Lung (tissue), 12 donors: ENCODE data around the gene IZUMO1. TPM values are rescaled to one million over a fixed set of nuclear protein-coding genes. Genes with fewer than 3 reads are reported as not detected.

ENCODE experiments used
- ATAC-seq: fragments of 200-7000 bp; cut with Tn5 transposase; one replicate; pipeline ENCODE4 v1.9.1; 2020; ENCODE audit warnings: moderate number of reproducible peaks; ENCODE audit not compliant: insufficient read depth, low FRiP score
- DNase-seq, 3 donors: peaks; one replicate each; pipeline ENCODE4 v3.0.0-alpha.2; 2013 to 2017
- H3K27ac ChIP-seq, 2 donors: one replicate each; pipeline ENCODE4 v1.5.1; 2013; ENCODE audit warnings: mild to moderate bottlenecking in 2 of 2, moderate library complexity in 2 of 2, control low read depth in 1 of 2, inconsistent platforms in 1 of 2, low read depth in 1 of 2, low read length in 1 of 2
- H3K27me3 ChIP-seq, 3 donors: one replicate each; pipeline ENCODE4 v1.5.1; 2013; ENCODE audit warnings: low read length in 2 of 3; ENCODE audit not compliant: control insufficient read depth in 3 of 3, insufficient read depth in 3 of 3
- H3K36me3 ChIP-seq, 4 donors: one replicate each; pipeline ENCODE4 v1.5.1; 2013; ENCODE audit warnings: low read length in 4 of 4, mild to moderate bottlenecking in 1 of 4, moderate library complexity in 1 of 4; ENCODE audit not compliant: control insufficient read depth in 4 of 4, insufficient read depth in 4 of 4
- H3K4me1 ChIP-seq, 5 donors: one replicate each; pipeline ENCODE4 v1.5.1; 2013; ENCODE audit warnings: low read length in 5 of 5, mild to moderate bottlenecking in 2 of 5, moderate library complexity in 1 of 5; ENCODE audit not compliant: control insufficient read depth in 5 of 5, insufficient read depth in 5 of 5
- H3K4me3 ChIP-seq: one replicate; pipeline ENCODE4 v1.5.1; 2013; ENCODE audit warnings: mild to moderate bottlenecking, control low read depth, moderate library complexity
- H3K9ac ChIP-seq, 2 donors: one replicate each; pipeline ENCODE4 v1.5.1; 2013; ENCODE audit warnings: low read length in 2 of 2, control low read depth in 1 of 2; ENCODE audit not compliant: insufficient read depth in 1 of 2
- H3K9me3 ChIP-seq, 4 donors: one replicate each; pipeline ENCODE4 v1.5.1; 2013; ENCODE audit warnings: low read length in 3 of 4, mild to moderate bottlenecking in 1 of 4, moderate library complexity in 1 of 4; ENCODE audit not compliant: control insufficient read depth in 4 of 4, insufficient read depth in 3 of 4
- WGBS, 2 donors: extraction: QIAGEN DNeasy Blood & Tissue Kit; methylation state at CpG; one replicate each; pipeline ENCODE4 v1.1.7; 2013; 5-methylcytosine and 5-hydroxymethylcytosine counted together
- polyA plus RNA-seq, 2 donors: library from polyadenylated mRNA; stranded (reverse); fragments of 200-250 nt; gene quantifications; one replicate each; pipeline ENCODE4 v1.2.1, GENCODE V29; 2013
- total RNA-seq, 2 donors: library from RNA; depleted of rRNA in 1 of 2; stranded (reverse); fragments of >200 nt in 1 of 2; gene quantifications; one replicate each; pipeline ENCODE4 v1.2.1, GENCODE V29; 2014 to 2021
- TF ChIP-seq, protein P1 (sequence below): IDR thresholded peaks from 2 replicates; pipeline ENCODE4 v1.5.1; 2012; ENCODE audit warnings: mild to moderate bottlenecking; ENCODE audit errors: control extremely low read depth, extremely low read depth
- donor health status: control.
- donor health status: control.
- donor health status: Bipolar disorder and iron deficiency.
- donor health status: healthy.
- donor health status: DM: yes; HTN: yes; CAD: no.

IZUMO1 gene
- total and polyA plus RNA-seq, 4 donors, result 0.97 to 3.1 (median 1.8) TPM

DNA sequence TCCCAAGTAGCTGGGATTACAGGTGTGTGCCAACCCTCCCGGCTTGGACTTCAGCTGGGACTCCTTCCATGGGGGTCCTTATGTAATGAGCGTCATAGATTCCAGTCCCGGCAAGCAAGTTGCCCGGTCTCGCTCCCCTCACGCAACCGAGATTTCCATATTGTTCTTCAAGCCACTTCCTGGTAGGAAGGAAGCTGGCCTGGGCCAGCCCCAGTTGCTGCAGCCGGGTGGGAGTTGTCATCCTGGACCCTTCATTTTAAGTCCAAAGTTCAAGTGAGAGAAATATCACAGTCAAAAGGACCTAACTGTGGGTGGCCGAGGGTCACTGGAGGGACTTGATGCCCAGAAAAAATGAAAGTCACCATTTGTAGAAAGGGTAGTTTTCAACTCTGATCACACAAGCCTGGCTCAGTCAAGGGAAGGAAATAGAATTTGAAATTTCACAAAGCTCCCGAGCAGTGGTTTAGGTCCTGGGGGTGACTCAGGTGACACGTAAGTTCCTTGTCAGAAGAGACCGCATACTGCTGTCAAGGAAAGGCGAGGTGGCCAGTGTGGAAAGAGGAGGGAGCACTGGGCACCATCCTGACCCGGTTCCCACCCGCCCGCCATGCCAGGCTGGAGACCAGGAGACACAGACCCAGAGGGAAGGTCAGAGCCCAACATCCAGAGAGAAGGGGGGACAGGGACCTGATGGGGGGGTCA lies 13.9 kb upstream of the IZUMO1 start:
- peak overlapping the region; percentile 8 to 42 for H3K27ac ChIP-seq
- 37 to 50% methylated on average over 16 of the region's 16 CpGs for WGBS, 2 donors

DNA sequence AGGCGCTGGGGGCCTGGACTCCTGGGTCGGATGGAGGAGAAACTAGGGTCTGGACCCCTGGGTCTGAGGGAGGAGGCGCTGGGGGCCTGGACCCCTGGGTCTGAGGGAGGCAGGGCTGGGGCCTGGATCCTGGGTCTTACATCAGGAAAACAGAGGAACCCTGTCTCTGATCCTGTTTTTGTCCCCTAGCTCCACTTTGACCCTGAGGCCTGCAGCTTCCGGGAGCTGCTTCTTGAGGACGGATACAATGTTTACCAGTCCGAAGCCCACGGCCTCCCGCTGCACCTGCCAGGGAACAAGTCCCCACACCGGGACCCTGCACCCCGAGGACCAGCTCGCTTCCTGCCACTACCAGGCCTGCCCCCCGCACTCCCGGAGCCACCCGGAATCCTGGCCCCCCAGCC lies 11.0 kb upstream of the IZUMO1 start:
- TF ChIP-seq, protein P1, sequence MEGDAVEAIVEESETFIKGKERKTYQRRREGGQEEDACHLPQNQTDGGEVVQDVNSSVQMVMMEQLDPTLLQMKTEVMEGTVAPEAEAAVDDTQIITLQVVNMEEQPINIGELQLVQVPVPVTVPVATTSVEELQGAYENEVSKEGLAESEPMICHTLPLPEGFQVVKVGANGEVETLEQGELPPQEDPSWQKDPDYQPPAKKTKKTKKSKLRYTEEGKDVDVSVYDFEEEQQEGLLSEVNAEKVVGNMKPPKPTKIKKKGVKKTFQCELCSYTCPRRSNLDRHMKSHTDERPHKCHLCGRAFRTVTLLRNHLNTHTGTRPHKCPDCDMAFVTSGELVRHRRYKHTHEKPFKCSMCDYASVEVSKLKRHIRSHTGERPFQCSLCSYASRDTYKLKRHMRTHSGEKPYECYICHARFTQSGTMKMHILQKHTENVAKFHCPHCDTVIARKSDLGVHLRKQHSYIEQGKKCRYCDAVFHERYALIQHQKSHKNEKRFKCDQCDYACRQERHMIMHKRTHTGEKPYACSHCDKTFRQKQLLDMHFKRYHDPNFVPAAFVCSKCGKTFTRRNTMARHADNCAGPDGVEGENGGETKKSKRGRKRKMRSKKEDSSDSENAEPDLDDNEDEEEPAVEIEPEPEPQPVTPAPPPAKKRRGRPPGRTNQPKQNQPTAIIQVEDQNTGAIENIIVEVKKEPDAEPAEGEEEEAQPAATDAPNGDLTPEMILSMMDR, result no peak
- Histone ChIP-seq H3K4me3 (no peak overlapping the region), H3K36me3 (no peaks in the 10 kb centered on the region), H3K27me3 (peaks cover 0 to 6% (median 0%) of the 10 kb centered on the region in 3 donors), H3K9me3 (no peaks in the 10 kb centered on the region), H3K4me1 (peaks cover 0 to 9% (median 3%) of the 10 kb centered on the region in 5 donors), H3K9ac (no peak overlapping the region), H3K27ac (no peak overlapping the region)
- DNase-seq (no peak), ATAC-seq (no peak)
- 86 to 88% methylated on average over 14 of the region's 14 CpGs for WGBS, 2 donors

More for the DNA sequence above, 13.9 kb upstream of the IZUMO1 start:
- H3K9me3 ChIP-seq, result no peaks in the 10 kb centered on the region
- no peak overlapping the region for H3K9ac ChIP-seq
- ATAC-seq (no peak), DNase-seq (no peak)
- TF ChIP-seq, protein P1, result no peak
- H3K4me1 ChIP-seq, result peaks cover 0 to 3% (median 0%) of the 10 kb centered on the region in 5 donors
- no peaks in the 10 kb centered on the region for H3K36me3 ChIP-seq
- H3K4me3 ChIP-seq, result no peak overlapping the region
- peaks cover 0 to 2% (median 0%) of the 10 kb centered on the region in 3 donors for H3K27me3 ChIP-seq

DNA sequence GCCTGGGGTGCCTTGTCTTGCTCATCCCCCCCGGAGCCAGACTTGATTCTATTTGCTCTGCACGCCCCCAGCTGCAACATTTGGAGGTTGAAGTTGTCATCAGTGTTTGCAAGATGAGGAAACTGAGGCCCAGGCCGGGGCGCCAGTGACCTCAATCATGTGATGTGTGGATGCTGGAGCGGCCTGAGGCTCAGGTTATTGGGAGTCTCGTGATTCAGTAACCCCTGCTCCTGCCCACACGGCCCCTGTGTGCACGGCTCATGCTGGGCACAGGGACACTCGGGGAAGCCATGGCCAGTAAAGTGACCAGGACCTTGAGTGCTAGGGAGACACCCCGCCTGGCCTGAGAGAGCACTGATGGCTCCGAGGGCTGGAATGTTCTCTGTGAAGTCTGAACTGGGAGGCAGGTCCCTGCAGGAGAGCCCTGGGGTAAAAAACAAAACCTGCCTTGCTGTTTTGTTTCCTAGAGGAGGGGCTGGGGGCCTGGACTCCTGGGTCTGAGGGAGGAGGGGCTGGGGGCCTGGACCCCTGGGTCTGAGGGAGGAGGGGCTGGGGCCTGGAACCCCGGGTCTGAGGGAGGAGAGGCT lies 10.5 kb upstream of the IZUMO1 start:
- H3K9ac ChIP-seq, result no peak overlapping the region
- TF ChIP-seq, protein P1, result no peak
- WGBS, 2 donors, result 88 to 92% methylated on average over 12 of the region's 12 CpGs
- peaks cover 0 to 15% (median 3%) of the 10 kb centered on the region in 5 donors for H3K4me1 ChIP-seq
- no peak for DNase-seq
- peaks cover 0 to 5% (median 2%) of the 10 kb centered on the region in 3 donors for H3K27me3 ChIP-seq
- no peak overlapping the region for H3K27ac ChIP-seq
- no peak overlapping the region for H3K4me3 ChIP-seq
- H3K9me3 ChIP-seq, result no peaks in the 10 kb centered on the region
- H3K36me3 ChIP-seq, result no peaks in the 10 kb centered on the region
- no peak for ATAC-seq
